GM12878 (cell line): ENCODE data around the gene KIF20B.

Experiments
- EZH2 ChIP-seq: IDR thresholded peaks from 2 replicates; pipeline ENCODE4 v1.6.1; 2012; ENCODE audit warnings: low read depth, mild to moderate bottlenecking, control low read depth, inconsistent platforms, low read length, borderline replicate concordance; ENCODE audit not compliant: control insufficient read depth
- HDAC6 ChIP-seq: fragments of 200-600 bp; sonication (generic); IDR thresholded peaks from one replicate; pipeline ENCODE4 v1.8.0; 2017; ENCODE audit warnings: antibody characterized with exemption; ENCODE audit not compliant: unreplicated experiment
- TAF1 ChIP-seq: IDR thresholded peaks from 2 replicates; pipeline ENCODE4 v1.6.1; 2011; ENCODE audit warnings: mild to moderate bottlenecking, low read depth, low read length, borderline replicate concordance

GRCh38 chr10:89782470-89782869 is 81.1 kb downstream of the KIF20B start:
- TF ChIP-seq HDAC6 (no peak), EZH2 (no peak), TAF1 (no peak)
